GM12892 (cell line): ENCODE data around the gene GPSM1.

Experiments
- POLR2A ChIP-seq: IDR thresholded peaks from 2 replicates; pipeline ENCODE4 v1.6.1; 2011; ENCODE audit warnings: low read depth, low read length, control low read depth
- POLR2AphosphoS5 ChIP-seq: IDR thresholded peaks from 2 replicates; pipeline ENCODE4 v1.6.1; 2011; ENCODE audit warnings: low read depth, low read length, control low read depth
- TAF1 ChIP-seq: IDR thresholded peaks from 2 replicates; pipeline ENCODE4 v1.6.1; 2011; ENCODE audit warnings: low read depth, mild to moderate bottlenecking, control low read depth, low read length, borderline replicate concordance

DNA sequence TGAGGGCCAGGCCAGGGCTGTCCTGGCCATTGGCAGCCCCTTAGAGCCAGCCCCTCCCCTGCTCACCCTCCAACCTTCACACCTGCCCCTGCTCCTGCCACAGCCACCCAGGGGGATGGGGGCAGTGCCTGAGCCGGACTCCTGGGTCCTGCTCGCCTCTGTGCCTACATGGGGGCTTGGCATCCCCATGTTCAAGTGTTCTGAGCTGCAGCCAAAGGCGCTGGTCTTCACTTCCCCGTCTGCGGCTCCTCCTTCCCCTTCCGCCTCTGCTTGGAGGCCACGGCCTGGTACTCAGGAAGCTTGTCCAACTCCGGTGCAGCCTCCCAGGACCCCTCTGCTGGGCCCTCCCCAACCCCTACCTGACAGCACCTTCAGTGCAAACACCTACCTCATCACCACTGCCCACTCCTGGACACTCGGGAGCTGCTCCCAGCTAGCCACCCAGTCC lies 38.5 kb downstream of the GPSM1 start:
- TF ChIP-seq POLR2A (no peak; the same call in 1 of the 2 replicates), POLR2AphosphoS5 (no peak), TAF1 (no peak)
